Measurements from ENCODE around the gene HOOK1.

HOOK1 gene

GRCh38 chr1:59866462-59866861 lies 51.7 kb downstream of the HOOK1 start:
- H3K4me3 ChIP-seq (ENCODE audit: low read depth in 1 of 2, low read length in 2 of 2) = no peak overlapping the region
- peaks cover 0 to 3% of the 10 kb centered on the region in 2 donors for H3K36me3 ChIP-seq (ENCODE audit: control insufficient read depth in 1 of 2, insufficient read depth in 2 of 2, low read length in 2 of 2)
- H3K27ac ChIP-seq (ENCODE audit: low read length) = no peak overlapping the region
- no peaks in the 10 kb centered on the region for H3K4me1 ChIP-seq (ENCODE audit: control insufficient read depth in 1 of 2, insufficient read depth in 2 of 2, low read length in 2 of 2)
- H3K9me3 ChIP-seq (ENCODE audit: control insufficient read depth in 1 of 2, low read length in 2 of 2) = no peaks in the 10 kb centered on the region
- H3K27me3 ChIP-seq (ENCODE audit: low read depth, low read length) = no peaks in the 10 kb centered on the region

GRCh38 chr1:59871746-59872145 lies 57.0 kb downstream of the HOOK1 start:
- Histone ChIP-seq H3K4me1 (ENCODE audit: control insufficient read depth in 1 of 2, insufficient read depth in 2 of 2, low read length in 2 of 2) (no peaks in the 10 kb centered on the region), H3K4me3 (ENCODE audit: low read depth in 1 of 2, low read length in 2 of 2) (no peak overlapping the region), H3K27me3 (ENCODE audit: low read depth, low read length) (no peaks in the 10 kb centered on the region), H3K36me3 (ENCODE audit: control insufficient read depth in 1 of 2, insufficient read depth in 2 of 2, low read length in 2 of 2) (no peaks in the 10 kb centered on the region), H3K27ac (ENCODE audit: low read length) (no peak overlapping the region), H3K9me3 (ENCODE audit: control insufficient read depth in 1 of 2, low read length in 2 of 2) (peaks cover 0 to under 1% of the 10 kb centered on the region in 2 donors)

- Histone ChIP-seq H3K9me3 (ENCODE audit: control insufficient read depth in 1 of 2, low read length in 2 of 2) (peaks cover 0 to 12% of the 10 kb centered on the region in 2 donors), H3K27me3 (ENCODE audit: low read depth, low read length) (no peaks in the 10 kb centered on the region), H3K27ac (ENCODE audit: low read length) (no peak overlapping the region), H3K4me1 (ENCODE audit: control insufficient read depth in 1 of 2, insufficient read depth in 2 of 2, low read length in 2 of 2) (no peaks in the 10 kb centered on the region), H3K4me3 (ENCODE audit: low read depth in 1 of 2, low read length in 2 of 2) (no peak overlapping the region), H3K36me3 (ENCODE audit: control insufficient read depth in 1 of 2, insufficient read depth in 2 of 2, low read length in 2 of 2) (no peaks in the 10 kb centered on the region)
These were observed 62.4 kb downstream of the HOOK1 start for GRCh38 chr1:59877108-59877682.

- no peaks in the 10 kb centered on the region for H3K36me3 ChIP-seq (ENCODE audit: control insufficient read depth in 1 of 2, insufficient read depth in 2 of 2, low read length in 2 of 2)
- no peaks in the 10 kb centered on the region for H3K27me3 ChIP-seq (ENCODE audit: low read depth, low read length)
- H3K4me1 ChIP-seq (ENCODE audit: control insufficient read depth in 1 of 2, insufficient read depth in 2 of 2, low read length in 2 of 2) = no peaks in the 10 kb centered on the region
- no peak overlapping the region for H3K27ac ChIP-seq (ENCODE audit: low read length)
- no peak overlapping the region for H3K4me3 ChIP-seq (ENCODE audit: low read depth in 1 of 2, low read length in 2 of 2)
- H3K9me3 ChIP-seq (ENCODE audit: control insufficient read depth in 1 of 2, low read length in 2 of 2) = peaks cover 0 to 12% of the 10 kb centered on the region in 2 donors
These were observed 63.6 kb downstream of the HOOK1 start for GRCh38 chr1:59878370-59878769.

- Histone ChIP-seq H3K4me1 (ENCODE audit: control insufficient read depth in 1 of 2, insufficient read depth in 2 of 2, low read length in 2 of 2) (no peaks in the 10 kb centered on the region), H3K36me3 (ENCODE audit: control insufficient read depth in 1 of 2, insufficient read depth in 2 of 2, low read length in 2 of 2) (no peaks in the 10 kb centered on the region), H3K4me3 (ENCODE audit: low read depth in 1 of 2, low read length in 2 of 2) (no peak overlapping the region), H3K27me3 (ENCODE audit: low read depth, low read length) (no peaks in the 10 kb centered on the region), H3K9me3 (ENCODE audit: control insufficient read depth in 1 of 2, low read length in 2 of 2) (peaks cover 0 to 12% of the 10 kb centered on the region in 2 donors), H3K27ac (ENCODE audit: low read length) (no peak overlapping the region)
These were observed 64.8 kb downstream of the HOOK1 start for GRCh38 chr1:59879574-59879973.

- Histone ChIP-seq H3K9me3 (ENCODE audit: control insufficient read depth in 1 of 2, low read length in 2 of 2) (peaks cover 0 to 12% of the 10 kb centered on the region in 2 donors), H3K36me3 (ENCODE audit: control insufficient read depth in 1 of 2, insufficient read depth in 2 of 2, low read length in 2 of 2) (no peaks in the 10 kb centered on the region), H3K4me1 (ENCODE audit: control insufficient read depth in 1 of 2, insufficient read depth in 2 of 2, low read length in 2 of 2) (no peaks in the 10 kb centered on the region), H3K4me3 (ENCODE audit: low read depth in 1 of 2, low read length in 2 of 2) (no peak overlapping the region), H3K27ac (ENCODE audit: low read length) (no peak overlapping the region), H3K27me3 (ENCODE audit: low read depth, low read length) (no peaks in the 10 kb centered on the region)
These were observed 65.3 kb downstream of the HOOK1 start for GRCh38 chr1:59879996-59880505.

- H3K9me3 ChIP-seq (ENCODE audit: control insufficient read depth in 1 of 2, low read length in 2 of 2) = peaks cover 0 to 12% of the 10 kb centered on the region in 2 donors
- H3K27ac ChIP-seq (ENCODE audit: low read length) = no peak overlapping the region
- no peaks in the 10 kb centered on the region for H3K27me3 ChIP-seq (ENCODE audit: low read depth, low read length)
- no peaks in the 10 kb centered on the region for H3K4me1 ChIP-seq (ENCODE audit: control insufficient read depth in 1 of 2, insufficient read depth in 2 of 2, low read length in 2 of 2)
- H3K36me3 ChIP-seq (ENCODE audit: control insufficient read depth in 1 of 2, insufficient read depth in 2 of 2, low read length in 2 of 2) = no peaks in the 10 kb centered on the region
- H3K4me3 ChIP-seq (ENCODE audit: low read depth in 1 of 2, low read length in 2 of 2) = no peak overlapping the region
These were observed 66.0 kb downstream of the HOOK1 start for GRCh38 chr1:59880735-59881134.

GRCh38 chr1:59885160-59885832 lies 70.5 kb downstream of the HOOK1 start:
- H3K27ac ChIP-seq (ENCODE audit: low read length) = no peak overlapping the region
- no peaks in the 10 kb centered on the region for H3K9me3 ChIP-seq (ENCODE audit: control insufficient read depth in 1 of 2, low read length in 2 of 2)
- no peaks in the 10 kb centered on the region for H3K27me3 ChIP-seq (ENCODE audit: low read depth, low read length)
- no peaks in the 10 kb centered on the region for H3K36me3 ChIP-seq (ENCODE audit: control insufficient read depth in 1 of 2, insufficient read depth in 2 of 2, low read length in 2 of 2)
- no peak overlapping the region for H3K4me3 ChIP-seq (ENCODE audit: low read depth in 1 of 2, low read length in 2 of 2)
- no peaks in the 10 kb centered on the region for H3K4me1 ChIP-seq (ENCODE audit: control insufficient read depth in 1 of 2, insufficient read depth in 2 of 2, low read length in 2 of 2)

GRCh38 chr1:59892841-59893811 lies 78.4 kb downstream of the HOOK1 start:
- no peaks in the 10 kb centered on the region for H3K27me3 ChIP-seq (ENCODE audit: low read depth, low read length)
- H3K4me1 ChIP-seq (ENCODE audit: control insufficient read depth in 1 of 2, insufficient read depth in 2 of 2, low read length in 2 of 2) = no peaks in the 10 kb centered on the region
- H3K4me3 ChIP-seq (ENCODE audit: low read depth in 1 of 2, low read length in 2 of 2) = no peak overlapping the region
- H3K36me3 ChIP-seq (ENCODE audit: control insufficient read depth in 1 of 2, insufficient read depth in 2 of 2, low read length in 2 of 2) = no peaks in the 10 kb centered on the region
- no peaks in the 10 kb centered on the region for H3K9me3 ChIP-seq (ENCODE audit: control insufficient read depth in 1 of 2, low read length in 2 of 2)
- no peak overlapping the region for H3K27ac ChIP-seq (ENCODE audit: low read length)

GRCh38 chr1:59897165-59897564 lies 82.4 kb downstream of the HOOK1 start:
- H3K27ac ChIP-seq (ENCODE audit: low read length) = no peak overlapping the region
- H3K4me1 ChIP-seq (ENCODE audit: control insufficient read depth in 1 of 2, insufficient read depth in 2 of 2, low read length in 2 of 2) = no peaks in the 10 kb centered on the region
- no peaks in the 10 kb centered on the region for H3K36me3 ChIP-seq (ENCODE audit: control insufficient read depth in 1 of 2, insufficient read depth in 2 of 2, low read length in 2 of 2)
- no peaks in the 10 kb centered on the region for H3K27me3 ChIP-seq (ENCODE audit: low read depth, low read length)
- H3K9me3 ChIP-seq (ENCODE audit: control insufficient read depth in 1 of 2, low read length in 2 of 2) = no peaks in the 10 kb centered on the region
- no peak overlapping the region for H3K4me3 ChIP-seq (ENCODE audit: low read depth in 1 of 2, low read length in 2 of 2)

GRCh38 chr1:59898927-59899326 lies 84.2 kb downstream of the HOOK1 start:
- Histone ChIP-seq H3K27me3 (ENCODE audit: low read depth, low read length) (no peaks in the 10 kb centered on the region), H3K36me3 (ENCODE audit: control insufficient read depth in 1 of 2, insufficient read depth in 2 of 2, low read length in 2 of 2) (no peaks in the 10 kb centered on the region), H3K27ac (ENCODE audit: low read length) (no peak overlapping the region), H3K9me3 (ENCODE audit: control insufficient read depth in 1 of 2, low read length in 2 of 2) (no peaks in the 10 kb centered on the region), H3K4me3 (ENCODE audit: low read depth in 1 of 2, low read length in 2 of 2) (no peak overlapping the region), H3K4me1 (ENCODE audit: control insufficient read depth in 1 of 2, insufficient read depth in 2 of 2, low read length in 2 of 2) (no peaks in the 10 kb centered on the region)

Data from muscle layer of duodenum (tissue), 2 donors.